ENCODE measurements around the gene TMIE. TPM values are rescaled to one million over a fixed set of nuclear protein-coding genes. Genes with fewer than 3 reads are reported as not detected.

TMIE gene
- total and polyA plus RNA-seq, 2 of the 8 experiments (the other 6 are each of a cell fraction or from before 2014, with no cell fraction given): 0.45 to 0.67 TPM

DNA sequence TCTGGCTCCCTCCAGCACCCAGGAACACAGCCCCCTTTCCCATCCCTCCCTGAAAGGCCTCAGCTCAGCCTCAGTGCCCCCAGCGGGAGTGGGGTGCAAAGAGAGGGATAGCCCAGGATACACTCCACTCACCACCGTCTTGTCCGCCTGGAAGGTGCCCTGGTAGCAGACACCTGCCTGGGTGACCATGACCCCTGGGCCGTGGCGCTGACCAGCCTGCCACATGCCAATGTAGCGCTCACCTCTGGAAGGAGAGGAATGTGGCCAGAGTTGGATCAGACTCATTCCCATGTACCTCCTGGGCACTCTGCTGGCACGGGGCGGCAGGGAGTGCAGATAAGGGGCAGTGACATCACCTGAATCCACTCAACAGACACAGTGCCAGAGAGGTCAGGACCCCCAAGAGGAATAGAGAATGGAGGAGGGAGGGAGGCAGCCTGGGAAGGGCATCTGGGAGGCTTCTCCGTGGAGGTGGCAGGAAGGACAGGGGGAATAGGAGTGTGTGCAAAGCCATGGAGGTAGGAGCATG, 20.8 kb upstream of the TMIE start:
- H4K8ac ChIP-seq (ENCODE audit: extremely low read depth, insufficient read depth, low read length): no peak overlapping the region
- H3K4ac ChIP-seq (replicated peaks; ENCODE audit: insufficient read length, low read depth, low read length): no peak overlapping the region
- H2AK5ac ChIP-seq (ENCODE audit: low read depth, low read length): no peak overlapping the region
- no peak overlapping the region for H4K91ac ChIP-seq (replicated peaks; ENCODE audit: insufficient read length, low read length)
- H3K79me1 ChIP-seq (ENCODE audit: low read depth, low read length): no peaks in the 10 kb centered on the region
- CTCF ChIA-PET (ENCODE audit: partially characterized antibody): interaction anchor here (10.3 kb wide), 1 partner anchor 15 kb away, joined by 64 read pairs; the partner anchor contains the start of gene ALS2CL
- peaks cover 0 to 3% (median 0%) of the 10 kb centered on the region in 4 experiments; a peak in 1 of 7 replicates for H3K4me1 ChIP-seq (replicated peaks in 1 of 4; ENCODE audit: control insufficient read depth in 3 of 4, insufficient read depth in 4 of 4, low read length in 3 of 4)
- no peaks in the 10 kb centered on the region for H3K36me3 ChIP-seq (ENCODE audit: control insufficient read depth in 2 of 4, insufficient read depth in 4 of 4, low read length in 3 of 4)
- H2AFZ ChIP-seq (ENCODE audit: low read length): no peak overlapping the region
- WGBS, 2 experiments (ENCODE audit: extremely low coverage in 1 of 2, insufficient coverage in 1 of 2, insufficient read length in 1 of 2, insufficient replicate concordance in 2 of 2, low coverage in 1 of 2, low lambda C conversion rate in 2 of 2, missing lambda C conversion rate in 1 of 2): 90% methylated on average over 9 of the region's 9 CpGs; no CpG with 5 or more reads in 1 of the 2 experiments
- no peak overlapping the region for H2BK20ac ChIP-seq (ENCODE audit: low read length)
- FAIRE-seq (no peak), DNase-seq (ENCODE audit: low read depth in 1 of 2, low spot score in 2 of 2) (no peak)
- H3K14ac ChIP-seq (ENCODE audit: insufficient read length): no peak overlapping the region
- no peak overlapping the region for H3K23ac ChIP-seq (ENCODE audit: insufficient read length)
- H2BK5ac ChIP-seq (ENCODE audit: low read depth, low read length): peak overlapping the region; percentile 44; the same call in 1 of the 2 replicates
- no peaks in the 10 kb centered on the region for H3K23me2 ChIP-seq (ENCODE audit: low read depth, low read length)
- no peak overlapping the region for H4K5ac ChIP-seq (ENCODE audit: insufficient read length, low read depth, low read length)
- H3K9ac ChIP-seq (replicated peaks in 1 of 4; ENCODE audit: extremely low read depth in 1 of 4, low read depth in 3 of 4, low read length in 3 of 4): no peak overlapping the region
- no peaks in the 10 kb centered on the region for H3K9me3 ChIP-seq (ENCODE audit: insufficient read depth in 2 of 2, low read depth in 1 of 2, low read length in 1 of 2)
- no peak overlapping the region; the same call in 1 of the 2 replicates for H3K18ac ChIP-seq (ENCODE audit: extremely low read depth, low read length)
- H3K4me2 ChIP-seq (ENCODE audit: insufficient read depth in 1 of 2, low read depth in 2 of 2, low read length in 2 of 2): no peak overlapping the region
- no peak overlapping the region for H3K56ac ChIP-seq (replicated peaks; ENCODE audit: insufficient read length, low read depth, low read length)
- POLR2A ChIA-PET (ENCODE audit: partially characterized antibody): no interaction called here
- no peak overlapping the region for H2BK12ac ChIP-seq (ENCODE audit: low read depth, low read length)
- no peak overlapping the region for H3K27ac ChIP-seq (ENCODE audit: low read depth, low read length)
- no peaks in the 10 kb centered on the region for H3K79me2 ChIP-seq (ENCODE audit: control insufficient read depth in 1 of 2, insufficient read depth in 2 of 2, low read length in 2 of 2)
- H3K4me3 ChIP-seq (ENCODE audit: extremely low read depth in 1 of 4, insufficient read depth in 2 of 4, low read depth in 3 of 4, low read length in 4 of 4): no peak overlapping the region
- no peak overlapping the region for H2BK120ac ChIP-seq (replicated peaks; ENCODE audit: low read depth, low read length)
- H2BK15ac ChIP-seq (ENCODE audit: low read length): no peak overlapping the region
- H4K20me1 ChIP-seq (replicated peaks in 1 of 2; ENCODE audit: control insufficient read depth in 1 of 2, insufficient read depth in 2 of 2, low read length in 2 of 2): peaks cover 0 to 1% of the 10 kb centered on the region in 2 experiments
- H3K27me3 ChIP-seq (replicated peaks in 1 of 4; ENCODE audit: control insufficient read depth in 3 of 4, extremely low read depth in 1 of 4, insufficient read depth in 3 of 4, low read length in 3 of 4): no peaks in the 10 kb centered on the region
- TF ChIP-seq RFX5 (IDR thresholded peaks at IDR 0.05; ENCODE audit: borderline replicate concordance, low read depth, low read length): no peak
- no peak for TF ChIP-seq GABPA (IDR thresholded peaks at IDR 0.05; ENCODE audit: borderline replicate concordance, insufficient read depth, low read length)
- no peak for TF ChIP-seq JUN (IDR thresholded peaks at IDR 0.05; ENCODE audit: low read depth, low read length)
- no peak for TF ChIP-seq RXRA (IDR thresholded peaks at IDR 0.05; ENCODE audit: insufficient read depth, low read depth, low read length)
- TF ChIP-seq HDAC6 (IDR thresholded peaks at IDR 0.05; ENCODE audit: low read depth, low read length): no peak
- no peak for TF ChIP-seq ATF2 (IDR thresholded peaks at IDR 0.05; ENCODE audit: low read length)
- TF ChIP-seq TAF1 (IDR thresholded peaks at IDR 0.05; ENCODE audit: low read depth, low read length): no peak
- TF ChIP-seq HDAC2 (IDR thresholded peaks at IDR 0.05; ENCODE audit: borderline replicate concordance in 1 of 2, low read depth in 2 of 2, low read length in 2 of 2): no peak
- no peak for TF ChIP-seq KDM4A (IDR thresholded peaks at IDR 0.05; ENCODE audit: low read depth, low read length, severe bottlenecking)
- TF ChIP-seq CEBPB (IDR thresholded peaks at IDR 0.05; ENCODE audit: low read depth, low read length): no peak
- no peak for TF ChIP-seq TCF12 (IDR thresholded peaks at IDR 0.05; ENCODE audit: low read depth, low read length)
- no peak for TF ChIP-seq ASH2L (IDR thresholded peaks at IDR 0.05; ENCODE audit: low read length)
